ENCODE results near the gene NRIP1. TPM values are rescaled to one million over a fixed set of nuclear protein-coding genes. Genes with fewer than 3 reads are reported as not detected.

NRIP1 gene
- total and polyA plus RNA-seq, 10 of the 15 experiments (the other 5 are each of a cell fraction or from before 2014, with no cell fraction given), result 2.9 to 26.1 (median 9.3) TPM

- BruUV-seq (replicated peaks), result no TSS peak
- ATAC-seq, result no peak
- TF ChIP-seq NKRF (conservative IDR thresholded peaks at IDR 0.05), result no peak
- no peak for TF ChIP-seq CHD2 (IDR thresholded peaks at IDR 0.05; ENCODE audit: borderline replicate concordance, low read depth, low read length)
- no peak for TF ChIP-seq CREB1 (IDR thresholded peaks at IDR 0.05; ENCODE audit: low read depth)
- TF ChIP-seq ZBTB11 (CRISPR knock-in tag; IDR thresholded peaks at IDR 0.05), result no peak
- TF ChIP-seq NR2F1 (conservative IDR thresholded peaks at IDR 0.05), result peak; percentile 39; the same call in 1 of the 2 replicates
- no peak for TF ChIP-seq SRF (IDR thresholded peaks at IDR 0.05; ENCODE audit: low read depth in 2 of 2, low read length in 2 of 2)
- no peak for TF ChIP-seq CTCF (IDR thresholded peaks at IDR 0.05 in 2 of 3, conservative IDR thresholded peaks at IDR 0.05 in 1 of 3; ENCODE audit: control insufficient read depth in 2 of 3, extremely low read depth in 1 of 3, insufficient read depth in 1 of 3, low read depth in 3 of 3, low read length in 3 of 3)
- no peak for TF ChIP-seq ZBTB40 (IDR thresholded peaks at IDR 0.05; ENCODE audit: borderline replicate concordance)
- TF ChIP-seq ATF2 (IDR thresholded peaks at IDR 0.05; ENCODE audit: low read length), result peak; percentile 14; the same call in 1 of the 2 replicates
- no peak for TF ChIP-seq SREBF1 (IDR thresholded peaks at IDR 0.05; ENCODE audit: low read length)
Observed at GRCh38 chr21:15031790-15032357, 32.9 kb downstream of the NRIP1 start.

More at GRCh38 chr21:15031790-15032357, 32.9 kb downstream of the NRIP1 start:
- no peak overlapping the region for H3K9ac ChIP-seq (ENCODE audit: control insufficient read depth, insufficient read depth, low read length)
- CTCF ChIA-PET, result no interaction called here
- no peak overlapping the region for H3K4me3 ChIP-seq
- no peaks in the 10 kb centered on the region for H4K20me1 ChIP-seq (ENCODE audit: control insufficient read depth, insufficient read depth)
- no peak overlapping the region for H3K4me2 ChIP-seq (ENCODE audit: control insufficient read depth, insufficient read depth)
- no peaks in the 10 kb centered on the region for H3K27me3 ChIP-seq (replicated peaks in 1 of 2; ENCODE audit: control insufficient read depth in 2 of 2, insufficient read depth in 2 of 2, low read length in 1 of 2)
- intact Hi-C loops (cut with micrococcal nuclease; ENCODE audit: unreplicated experiment) (no loop called here), in situ Hi-C loops (cut with MboI) (loop anchor here (25.0 kb wide), 1 partner anchor 705 kb away; the partner anchor contains the start of gene USP25)
- no peak for DNase-seq (ENCODE audit: low read depth, low spot score)
- POLR2A ChIA-PET, result no interaction called here
- no peak overlapping the region for H3K27ac ChIP-seq (ENCODE audit: control insufficient read depth, insufficient read depth)
- FAIRE-seq, result no peak
- H3K9me3 ChIP-seq (replicated peaks; ENCODE audit: control insufficient read depth, insufficient read depth, low read length), result no peaks in the 10 kb centered on the region; the same call in 2 of the 3 replicates
- SMC1A ChIA-PET (ENCODE audit: uncharacterized antibody, unreplicated experiment), result no interaction called here
- no peaks in the 10 kb centered on the region for H3K4me1 ChIP-seq (ENCODE audit: control insufficient read depth, insufficient read depth, low read length)
- WGBS (ENCODE audit: insufficient coverage, insufficient replicate concordance, low lambda C conversion rate, missing lambda C conversion rate), result 0% methylated on average over 3 of the region's 4 CpGs
- H2AFZ ChIP-seq (ENCODE audit: control insufficient read depth, low read depth, low read length), result no peak overlapping the region
- H3K79me2 ChIP-seq (ENCODE audit: control insufficient read depth, insufficient read depth, low read length), result no peaks in the 10 kb centered on the region
- RAD21 ChIA-PET (ENCODE audit: unreplicated experiment), result no interaction called here
- H3K36me3 ChIP-seq (ENCODE audit: control insufficient read depth in 2 of 2, insufficient read depth in 2 of 2, low read length in 1 of 2), result peaks cover 0 to 2% of the 10 kb centered on the region in 2 experiments; a peak in 1 of 4 replicates

All from GM12878 (cell line).